Cardiac muscle cell (in vitro differentiated cells and primary cell): ENCODE data around the gene SH3BGRL2. TPM values are rescaled to one million over a fixed set of nuclear protein-coding genes. Genes with fewer than 3 reads are reported as not detected.
A peak's percentile ranks its signal among the peaks of the same experiment; 100 is the strongest.

Source experiments
- DNase-seq, 2 donors: peaks; one replicate each; pipeline versions ENCODE4 v3.0.0 to v3.0.0-alpha.2; 2010 to 2017; ENCODE audit warnings: low read depth in 1 of 2, low spot score in 1 of 2
- H3K27ac ChIP-seq: fragments of 200-600 bp; sonication (generic); 2 replicates; pipeline ENCODE4 v1.5.1; 2016
- H3K27me3 ChIP-seq: fragments of 200-600 bp; sonication (generic); 2 replicates; pipeline ENCODE4 v1.6.0; 2016; ENCODE audit warnings: control low read depth
- H3K36me3 ChIP-seq: fragments of 200-600 bp; sonication (generic); 2 replicates; pipeline ENCODE4 v1.5.1; 2016; ENCODE audit warnings: control low read depth
- H3K4me1 ChIP-seq: fragments of 200-600 bp; sonication (generic); 2 replicates; pipeline ENCODE4 v1.8.1; 2017; ENCODE audit warnings: low read depth, mild to moderate bottlenecking, mixed run types
- H3K4me3 ChIP-seq: fragments of 200-600 bp; sonication (generic); 2 replicates; pipeline ENCODE4 v1.5.1; 2016; ENCODE audit warnings: mild to moderate bottlenecking
- H3K9me3 ChIP-seq: fragments of 200-600 bp; sonication (generic); 2 replicates; pipeline ENCODE4 v1.5.1; 2017; ENCODE audit warnings: low read depth, mild to moderate bottlenecking, control low read depth
- CTCF ChIP-seq: IDR thresholded peaks from 2 replicates; pipeline ENCODE4 v1.5.1; 2012; ENCODE audit warnings: low read depth, mild to moderate bottlenecking, low read length
- polyA plus RNA-seq: library from polyadenylated mRNA; unstranded; fragments of >200 nt; fragmentation: Nextera tagmentation; extraction: Ambion mirVana; gene quantifications from 2 replicates; pipeline ENCODE4 v1.2.1, GENCODE V29; 2016
- total RNA-seq: library from RNA; depleted of rRNA; stranded (reverse); fragments of >200 nt; gene quantifications from 2 replicates; pipeline ENCODE4 v1.2.3, GENCODE V29; 2016

Gene SH3BGRL2
- total and polyA plus RNA-seq, 2 experiments from 2014 or later, result 21.7 to 36.1 TPM

GRCh38 chr6:79713701-79714322 is 82.7 kb downstream of the SH3BGRL2 start:
- peak; percentile 66 to 76 for DNase-seq
- Histone ChIP-seq H3K4me3 (no peak overlapping the region), H3K4me1 (peaks cover 18% of the 10 kb centered on the region), H3K36me3 (no peaks in the 10 kb centered on the region), H3K9me3 (no peaks in the 10 kb centered on the region), H3K27me3 (no peaks in the 10 kb centered on the region), H3K27ac (no peak overlapping the region)
- TF ChIP-seq CTCF, result peak; percentile 67

DNA sequence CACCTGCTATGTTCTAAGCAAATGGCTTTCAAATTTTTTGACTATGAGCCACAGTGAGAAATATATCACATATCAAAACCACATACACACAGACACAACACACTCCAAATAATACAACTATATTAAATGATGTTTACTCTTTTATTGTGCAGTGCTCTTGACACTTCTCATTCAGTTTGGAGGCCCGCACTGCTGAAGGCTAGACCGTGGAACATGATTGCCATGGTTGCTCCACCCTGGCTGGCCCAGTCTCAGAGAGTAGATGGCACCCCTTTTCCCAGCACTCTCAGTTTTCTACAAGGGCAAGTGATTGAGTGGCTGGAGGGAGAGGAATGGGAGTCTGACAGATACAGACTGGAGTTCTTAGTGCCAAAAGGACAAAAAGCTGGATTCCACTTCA is 86.9 kb downstream of the SH3BGRL2 start:
- Histone ChIP-seq H3K9me3 (no peaks in the 10 kb centered on the region), H3K27me3 (no peaks in the 10 kb centered on the region), H3K27ac (no peak overlapping the region), H3K4me3 (no peak overlapping the region), H3K36me3 (no peaks in the 10 kb centered on the region), H3K4me1 (no peaks in the 10 kb centered on the region)
- no peak for TF ChIP-seq CTCF
- DNase-seq, result no peak

GRCh38 chr6:79718509-79719247 is 87.5 kb downstream of the SH3BGRL2 start:
- H3K4me3 ChIP-seq, result no peak overlapping the region
- no peak for TF ChIP-seq CTCF
- H3K36me3 ChIP-seq, result no peaks in the 10 kb centered on the region
- no peaks in the 10 kb centered on the region for H3K9me3 ChIP-seq
- no peaks in the 10 kb centered on the region for H3K27me3 ChIP-seq
- no peaks in the 10 kb centered on the region for H3K4me1 ChIP-seq
- no peak overlapping the region for H3K27ac ChIP-seq
- DNase-seq, result peak in 1 of 2 donors; percentile 30

DNA sequence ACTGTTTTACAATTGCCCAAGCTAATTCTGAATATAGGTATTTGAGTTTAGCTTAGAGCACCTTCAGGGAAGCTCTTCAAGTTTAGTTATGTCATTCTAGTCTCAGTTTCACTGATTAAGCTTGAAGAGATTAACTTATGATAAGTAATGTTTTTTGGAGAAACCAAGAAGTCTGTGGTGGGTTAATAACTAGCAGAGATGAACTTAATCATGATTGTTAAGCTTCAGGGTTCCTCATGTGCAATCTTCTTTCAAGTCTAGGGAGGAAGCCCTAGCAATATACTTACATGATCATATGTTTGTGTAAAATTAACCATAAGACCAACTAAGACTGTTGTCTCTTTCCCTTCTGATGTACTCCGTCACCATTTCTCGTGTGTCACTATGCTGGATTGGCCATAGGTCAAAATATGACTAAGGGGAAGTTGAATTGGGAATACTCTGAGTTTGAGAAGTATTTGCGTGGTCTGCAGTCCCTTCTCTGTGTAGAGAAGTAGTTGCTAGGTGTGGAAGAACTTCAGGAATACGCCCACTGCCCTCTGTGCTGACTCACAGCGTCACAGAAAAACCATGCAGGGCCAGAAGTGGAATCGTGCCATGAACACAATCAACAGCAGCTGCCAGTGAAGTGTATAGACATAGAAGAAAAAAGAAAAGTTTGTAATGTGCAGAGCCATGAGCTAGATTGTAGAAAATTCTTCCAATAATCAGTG is 88.3 kb downstream of the SH3BGRL2 start:
- DNase-seq, result peak in 1 of 2 donors; percentile 64
- Histone ChIP-seq H3K27ac (no peak overlapping the region), H3K36me3 (no peaks in the 10 kb centered on the region), H3K4me1 (no peaks in the 10 kb centered on the region), H3K27me3 (no peaks in the 10 kb centered on the region), H3K9me3 (no peaks in the 10 kb centered on the region), H3K4me3 (no peak overlapping the region)
- no peak for TF ChIP-seq CTCF

GRCh38 chr6:79724816-79725215 is 93.7 kb downstream of the SH3BGRL2 start:
- Histone ChIP-seq H3K27ac (no peak overlapping the region), H3K27me3 (no peaks in the 10 kb centered on the region), H3K36me3 (no peaks in the 10 kb centered on the region), H3K4me3 (no peak overlapping the region), H3K4me1 (no peaks in the 10 kb centered on the region), H3K9me3 (no peaks in the 10 kb centered on the region)
- no peak for DNase-seq
- no peak for TF ChIP-seq CTCF
